Stimulated activated CD4-positive, alpha-beta T cell treated with anti-CD3 and anti-CD28 coated beads, Interleukin-1b, Interleukin-23, amount 100 ng/mL, for 1 hour (primary cell): ENCODE data around the gene FAM53B.

Experiments used
- DNase-seq, 2 donors: peaks; one replicate each; pipeline ENCODE4 v3.0.0-alpha.2; 2020; ENCODE audit warnings: low read depth in 2 of 2

FAM53B gene

GRCh38 chr10:124678557-124679240 lies 65.5 kb downstream of the FAM53B start:
- no peak for DNase-seq

- DNase-seq: no peak
Measured at GRCh38 chr10:124677749-124678556, 66.2 kb downstream of the FAM53B start.

- DNase-seq: no peak
Measured at GRCh38 chr10:124677293-124677699, 66.9 kb downstream of the FAM53B start.

- DNase-seq: no peak
Measured at GRCh38 chr10:124676416-124677062, 67.6 kb downstream of the FAM53B start.

GRCh38 chr10:124675824-124676223 lies 68.4 kb downstream of the FAM53B start:
- no peak for DNase-seq

- no peak for DNase-seq
Measured at GRCh38 chr10:124675261-124675660, 68.9 kb downstream of the FAM53B start.

GRCh38 chr10:124674768-124675222 lies 69.4 kb downstream of the FAM53B start:
- DNase-seq: no peak

- no peak for DNase-seq
Measured at GRCh38 chr10:124672181-124672638, 72.0 kb downstream of the FAM53B start.

GRCh38 chr10:124671486-124672075 lies 72.6 kb downstream of the FAM53B start:
- DNase-seq: no peak

GRCh38 chr10:124670849-124671248 lies 73.3 kb downstream of the FAM53B start:
- DNase-seq: no peak

GRCh38 chr10:124669824-124670654 lies 74.1 kb downstream of the FAM53B start:
- no peak for DNase-seq

- no peak for DNase-seq
Measured at GRCh38 chr10:124669141-124669823, 74.9 kb downstream of the FAM53B start.

- no peak for DNase-seq
Measured at GRCh38 chr10:124668517-124669051, 75.6 kb downstream of the FAM53B start.

GRCh38 chr10:124667425-124668345 lies 76.5 kb downstream of the FAM53B start:
- no peak for DNase-seq

GRCh38 chr10:124666494-124666893 lies 77.7 kb downstream of the FAM53B start:
- no peak for DNase-seq

GRCh38 chr10:124665980-124666379 lies 78.2 kb downstream of the FAM53B start:
- DNase-seq: no peak

- no peak for DNase-seq
Measured at GRCh38 chr10:124665558-124665957, 78.6 kb downstream of the FAM53B start.

- no peak for DNase-seq
Measured at GRCh38 chr10:124665091-124665490, 79.1 kb downstream of the FAM53B start.

- DNase-seq: no peak
Measured at GRCh38 chr10:124663766-124664360, 80.3 kb downstream of the FAM53B start.
